ENCODE results near the gene STXBP2. TPM values are rescaled to one million over a fixed set of nuclear protein-coding genes. Genes with fewer than 3 reads are reported as not detected.

The STXBP2 gene
- total and polyA plus RNA-seq, 2 experiments from 2014 or later = 1.8 to 2.0 TPM

DNA sequence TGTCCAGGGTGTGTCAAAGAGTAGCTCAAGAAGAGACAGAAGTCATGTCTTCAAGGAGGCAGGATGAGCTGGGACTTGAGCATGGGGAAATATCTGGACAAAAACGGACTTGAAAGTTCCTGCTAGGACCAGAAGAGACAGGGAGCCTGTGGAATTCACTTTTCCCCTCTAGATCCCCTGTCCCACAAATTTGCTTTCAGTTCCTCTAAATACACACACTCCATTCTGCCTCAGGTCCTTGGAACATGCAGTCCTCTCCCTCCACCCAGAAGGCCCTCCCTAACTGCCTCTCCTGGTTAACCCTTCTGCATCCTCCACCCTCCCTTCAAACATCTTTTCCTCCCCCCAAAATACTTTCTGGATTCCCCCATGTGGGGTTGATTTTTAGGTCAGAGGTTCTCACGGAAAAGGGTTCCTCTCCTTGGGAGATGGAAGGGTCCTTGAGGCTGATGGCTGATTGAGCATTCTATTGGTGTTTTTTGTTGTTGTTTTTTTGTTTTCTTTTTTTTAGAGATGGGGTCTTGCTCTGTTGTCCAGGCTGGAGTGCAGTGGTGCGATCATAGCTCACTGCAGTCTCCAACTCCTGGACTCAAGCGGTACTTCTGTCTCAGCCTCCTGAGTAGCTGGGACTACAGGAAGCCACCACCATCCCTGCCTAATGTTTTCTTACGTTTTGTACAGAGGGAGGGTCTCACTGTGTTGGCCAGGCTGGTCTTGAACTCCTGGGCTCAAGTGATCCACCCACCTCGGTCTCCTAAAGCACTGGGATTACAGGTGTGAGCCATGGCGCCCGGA is 25.0 kb downstream of the STXBP2 start:
- H3K4me2 ChIP-seq (ENCODE audit: unreplicated experiment) = no peak overlapping the region
- no peak overlapping the region for H3K9ac ChIP-seq
- 60 to 63% methylated on average over 8 of the region's 8 CpGs for WGBS, 2 experiments (ENCODE audit: low coverage in 1 of 2, low lambda C conversion rate in 2 of 2, missing lambda C conversion rate in 2 of 2)
- no peak overlapping the region for H2AFZ ChIP-seq
- H3F3A ChIP-seq (ENCODE audit: insufficient read depth) = no peaks in the 10 kb centered on the region
- H3K27me3 ChIP-seq (replicated peaks; ENCODE audit: insufficient read depth) = peaks cover 27% of the 10 kb centered on the region
- no peak overlapping the region for H3K27ac ChIP-seq
- in situ Hi-C loops (cut with MboI) = no loop called here
- TF ChIP-seq EZH2 (IDR thresholded peaks at IDR 0.05; ENCODE audit: insufficient read depth, poor library complexity, severe bottlenecking) (no peak), EZH2phosphoT487 (IDR thresholded peaks at IDR 0.05; ENCODE audit: insufficient read depth, low read depth) (no peak)
- no peaks in the 10 kb centered on the region for H3K4me1 ChIP-seq (ENCODE audit: insufficient read depth)
- no peaks in the 10 kb centered on the region for H3K9me3 ChIP-seq (ENCODE audit: low read depth)
- H3K9me2 ChIP-seq (ENCODE audit: insufficient read depth) = no peaks in the 10 kb centered on the region
- H3K79me2 ChIP-seq (ENCODE audit: insufficient read depth) = no peaks in the 10 kb centered on the region
- no peaks in the 10 kb centered on the region for H3K36me3 ChIP-seq (ENCODE audit: low read depth)
- no peak for DNase-seq
- no peaks in the 10 kb centered on the region for H4K20me1 ChIP-seq (ENCODE audit: insufficient read depth)
- H3K4me3 ChIP-seq = no peak overlapping the region

DNA sequence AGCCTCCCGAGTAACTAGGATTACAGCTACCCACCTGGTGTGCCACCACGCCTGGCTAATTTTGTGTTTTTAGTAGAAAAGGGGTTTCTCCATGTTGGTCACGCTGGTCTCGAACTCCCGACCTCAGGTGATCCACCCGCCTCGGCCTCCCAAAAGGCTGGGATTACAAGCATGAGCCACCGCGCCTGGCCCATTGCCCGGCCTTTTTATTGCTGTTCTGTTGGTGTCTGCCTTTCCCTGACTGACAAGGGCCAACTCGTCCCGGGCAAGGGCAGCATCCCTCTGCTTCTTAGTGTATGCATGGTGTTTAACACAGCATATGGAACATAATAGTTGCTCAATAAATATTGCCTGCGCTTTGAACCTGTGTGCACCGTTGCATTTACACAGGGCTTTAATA is 25.7 kb downstream of the STXBP2 start:
- Histone ChIP-seq H3K4me3 (no peak overlapping the region), H3F3A (ENCODE audit: insufficient read depth) (no peaks in the 10 kb centered on the region), H2AFZ (no peak overlapping the region), H3K9me2 (ENCODE audit: insufficient read depth) (no peaks in the 10 kb centered on the region), H3K79me2 (ENCODE audit: insufficient read depth) (no peaks in the 10 kb centered on the region), H3K4me1 (ENCODE audit: insufficient read depth) (no peaks in the 10 kb centered on the region), H3K27ac (no peak overlapping the region), H3K27me3 (replicated peaks; ENCODE audit: insufficient read depth) (peaks cover 27% of the 10 kb centered on the region), H4K20me1 (ENCODE audit: insufficient read depth) (no peaks in the 10 kb centered on the region), H3K4me2 (ENCODE audit: unreplicated experiment) (no peak overlapping the region), H3K36me3 (ENCODE audit: low read depth) (no peaks in the 10 kb centered on the region), H3K9me3 (ENCODE audit: low read depth) (no peaks in the 10 kb centered on the region), H3K9ac (no peak overlapping the region)
- DNase-seq = no peak
- in situ Hi-C loops (cut with MboI) = no loop called here
- whole genome bisulfite sequencing, 2 experiments (ENCODE audit: low coverage in 1 of 2, low lambda C conversion rate in 2 of 2, missing lambda C conversion rate in 2 of 2) = 46 to 53% methylated on average over 14 of the region's 14 CpGs
- TF ChIP-seq EZH2phosphoT487 (IDR thresholded peaks at IDR 0.05; ENCODE audit: insufficient read depth, low read depth) = no peak
- TF ChIP-seq EZH2 (IDR thresholded peaks at IDR 0.05; ENCODE audit: insufficient read depth, poor library complexity, severe bottlenecking) = no peak

DNA sequence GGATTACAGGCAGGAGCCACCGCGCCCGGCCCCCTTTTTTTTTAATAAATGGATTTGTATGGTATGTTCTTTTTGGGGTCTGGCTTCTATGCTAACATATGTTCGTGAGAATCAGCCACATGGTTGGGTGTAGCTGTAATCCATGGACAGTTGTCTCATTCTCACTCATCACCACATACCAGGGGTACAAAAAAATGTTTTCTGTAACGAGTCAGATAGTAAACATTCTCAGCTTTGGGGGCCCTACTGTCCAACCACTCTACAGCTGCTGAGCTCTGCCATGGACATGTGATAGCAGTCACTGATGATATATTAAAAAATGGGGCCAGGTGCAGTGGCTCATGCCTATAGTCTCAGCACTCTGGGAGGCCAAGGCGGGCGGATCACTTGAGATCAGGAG is 26.8 kb downstream of the STXBP2 start:
- no peaks in the 10 kb centered on the region for H3K9me3 ChIP-seq (ENCODE audit: low read depth)
- H3K27ac ChIP-seq = no peak overlapping the region
- no peaks in the 10 kb centered on the region for H3K4me1 ChIP-seq (ENCODE audit: insufficient read depth)
- H3K4me3 ChIP-seq = no peak overlapping the region
- DNase-seq = peak; percentile 9
- no peaks in the 10 kb centered on the region for H3K36me3 ChIP-seq (ENCODE audit: low read depth)
- H3K79me2 ChIP-seq (ENCODE audit: insufficient read depth) = no peaks in the 10 kb centered on the region
- H3K9ac ChIP-seq = no peak overlapping the region
- TF ChIP-seq EZH2phosphoT487 (IDR thresholded peaks at IDR 0.05; ENCODE audit: insufficient read depth, low read depth) = no peak
- no peak for TF ChIP-seq EZH2 (IDR thresholded peaks at IDR 0.05; ENCODE audit: insufficient read depth, poor library complexity, severe bottlenecking)
- WGBS, 2 experiments (ENCODE audit: low coverage in 1 of 2, low lambda C conversion rate in 2 of 2, missing lambda C conversion rate in 2 of 2) = 11 to 13% methylated on average over 7 of the region's 7 CpGs
- no peaks in the 10 kb centered on the region for H4K20me1 ChIP-seq (ENCODE audit: insufficient read depth)
- H3F3A ChIP-seq (ENCODE audit: insufficient read depth) = no peaks in the 10 kb centered on the region
- no peak overlapping the region for H2AFZ ChIP-seq
- peaks cover 21% of the 10 kb centered on the region for H3K27me3 ChIP-seq (replicated peaks; ENCODE audit: insufficient read depth)
- no peaks in the 10 kb centered on the region for H3K9me2 ChIP-seq (ENCODE audit: insufficient read depth)
- H3K4me2 ChIP-seq (ENCODE audit: unreplicated experiment) = no peak overlapping the region
- in situ Hi-C loops (cut with MboI) = no loop called here

DNA sequence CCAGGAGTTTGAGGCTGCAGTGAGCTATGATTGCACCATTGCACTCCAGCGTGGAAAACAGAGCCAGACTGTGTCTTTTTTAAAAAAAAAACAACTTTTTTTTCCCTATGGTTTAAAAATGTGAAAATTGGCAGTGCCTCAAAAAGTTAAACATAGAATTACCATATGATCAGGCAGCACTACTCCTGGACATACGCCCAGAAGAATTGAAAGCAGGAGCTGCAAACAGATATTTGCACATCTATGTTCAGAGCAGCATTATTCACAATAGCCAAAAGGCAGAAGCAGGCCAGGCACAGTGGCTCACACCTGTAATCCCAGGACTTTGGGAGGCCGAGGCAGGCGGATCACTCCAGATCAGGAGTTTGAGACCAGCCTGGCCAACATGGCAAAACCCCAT is 28.2 kb downstream of the STXBP2 start:
- no peaks in the 10 kb centered on the region for H3F3A ChIP-seq (ENCODE audit: insufficient read depth)
- H3K27ac ChIP-seq = no peak overlapping the region
- H3K9ac ChIP-seq = no peak overlapping the region
- in situ Hi-C loops (cut with MboI) = no loop called here
- no peaks in the 10 kb centered on the region for H3K4me1 ChIP-seq (ENCODE audit: insufficient read depth)
- H3K9me2 ChIP-seq (ENCODE audit: insufficient read depth) = no peaks in the 10 kb centered on the region
- TF ChIP-seq EZH2phosphoT487 (IDR thresholded peaks at IDR 0.05; ENCODE audit: insufficient read depth, low read depth) = no peak
- no peak for TF ChIP-seq EZH2 (IDR thresholded peaks at IDR 0.05; ENCODE audit: insufficient read depth, poor library complexity, severe bottlenecking)
- no peak overlapping the region for H2AFZ ChIP-seq
- WGBS, 2 experiments (ENCODE audit: low coverage in 1 of 2, low lambda C conversion rate in 2 of 2, missing lambda C conversion rate in 2 of 2) = 11 to 16% methylated on average over 4 of the region's 4 CpGs
- H3K36me3 ChIP-seq (ENCODE audit: low read depth) = no peaks in the 10 kb centered on the region
- no peaks in the 10 kb centered on the region for H3K9me3 ChIP-seq (ENCODE audit: low read depth)
- H4K20me1 ChIP-seq (ENCODE audit: insufficient read depth) = no peaks in the 10 kb centered on the region
- H3K4me3 ChIP-seq = no peak overlapping the region
- H3K27me3 ChIP-seq (replicated peaks; ENCODE audit: insufficient read depth) = peaks cover 13% of the 10 kb centered on the region
- peak; percentile 26 for DNase-seq
- no peak overlapping the region for H3K4me2 ChIP-seq (ENCODE audit: unreplicated experiment)
- no peaks in the 10 kb centered on the region for H3K79me2 ChIP-seq (ENCODE audit: insufficient read depth)
